H9 (cell line): Measurements from ENCODE around the gene ZNF566. TPM values are rescaled to one million over a fixed set of nuclear protein-coding genes. Genes with fewer than 3 reads are reported as not detected.

Experiments used
- DNase-seq: peaks from one replicate; pipeline ENCODE4 v3.0.0-alpha.2; 2017
- H2AFZ ChIP-seq: one replicate; pipeline ENCODE4 v1.6.1; 2013; ENCODE audit warnings: mild to moderate bottlenecking, low read length, control low read depth, moderate library complexity
- H2AK5ac ChIP-seq: 2 replicates; pipeline ENCODE4 v1.6.1; 2013; ENCODE audit warnings: low read length, control low read depth, mixed read lengths; ENCODE audit not compliant: insufficient read length
- H2BK120ac ChIP-seq: one replicate; pipeline ENCODE4 v1.6.1; 2013; ENCODE audit warnings: low read depth, mild to moderate bottlenecking, low read length, control low read depth, inconsistent platforms; ENCODE audit not compliant: poor library complexity, severe bottlenecking
- H2BK12ac ChIP-seq: 2 replicates; pipeline ENCODE4 v1.6.1; 2013; ENCODE audit warnings: low read length, control low read depth, mixed read lengths, low read depth; ENCODE audit not compliant: insufficient read length
- H2BK15ac ChIP-seq: 2 replicates; pipeline ENCODE4 v1.6.1; 2013; ENCODE audit warnings: low read depth, low read length, control low read depth
- H2BK20ac ChIP-seq: one replicate; pipeline ENCODE4 v1.6.1; 2013; ENCODE audit warnings: low read depth, mild to moderate bottlenecking, low read length, control low read depth, inconsistent platforms; ENCODE audit not compliant: poor library complexity, severe bottlenecking
- H2BK5ac ChIP-seq: 2 replicates; pipeline ENCODE4 v1.6.1; 2013; ENCODE audit warnings: low read length, control low read depth, mixed read lengths; ENCODE audit not compliant: insufficient read length
- H3K14ac ChIP-seq: 2 replicates; pipeline ENCODE4 v1.6.1; 2013; ENCODE audit warnings: low read length, control low read depth; ENCODE audit not compliant: insufficient read depth
- H3K18ac ChIP-seq: 2 replicates; pipeline ENCODE4 v1.6.1; 2013; ENCODE audit warnings: low read depth, mild to moderate bottlenecking, mixed read lengths, low read length, control low read depth; ENCODE audit not compliant: insufficient read length
- H3K23ac ChIP-seq: 2 replicates; pipeline ENCODE4 v1.6.1; 2013; ENCODE audit warnings: low read length, control low read depth, mixed read lengths, low read depth; ENCODE audit not compliant: insufficient read length
- H3K23me2 ChIP-seq: 2 replicates; pipeline ENCODE4 v1.6.1; 2013; ENCODE audit warnings: low read depth, mild to moderate bottlenecking, mixed read lengths, low read length, control low read depth; ENCODE audit not compliant: insufficient read length, poor library complexity, severe bottlenecking
- H3K27ac ChIP-seq: 2 replicates; pipeline ENCODE4 v1.5.1; 2013; ENCODE audit warnings: low read length, control low read depth, mixed read lengths, low read depth; ENCODE audit not compliant: insufficient read length
- H3K27me3 ChIP-seq: 2 replicates; pipeline ENCODE4 v1.6.1; 2013; ENCODE audit warnings: low read length, control low read depth, inconsistent platforms; ENCODE audit not compliant: insufficient read depth
- H3K4ac ChIP-seq: 2 replicates; pipeline ENCODE4 v1.6.1; 2013; ENCODE audit warnings: low read depth, mild to moderate bottlenecking, control low read depth, inconsistent platforms, low read length, moderate library complexity
- H3K4me1 ChIP-seq: 2 replicates; pipeline ENCODE4 v1.6.1; 2013; ENCODE audit warnings: low read length, control low read depth, inconsistent platforms; ENCODE audit not compliant: insufficient read depth
- H3K4me2 ChIP-seq: 2 replicates; pipeline ENCODE4 v1.6.1; 2013; ENCODE audit warnings: low read length, control low read depth, mixed read lengths; ENCODE audit not compliant: insufficient read length, insufficient read depth
- H3K56ac ChIP-seq: 2 replicates; pipeline ENCODE4 v1.6.1; 2013; ENCODE audit warnings: low read depth, mild to moderate bottlenecking, mixed read lengths, low read length, control low read depth; ENCODE audit not compliant: insufficient read length
- H3K79me1 ChIP-seq: 2 replicates; pipeline ENCODE4 v1.6.1; 2013; ENCODE audit warnings: low read depth, mild to moderate bottlenecking, moderate library complexity, low read length, control low read depth, inconsistent platforms; ENCODE audit not compliant: insufficient read depth, poor library complexity, severe bottlenecking
- H3K79me2 ChIP-seq: 2 replicates; pipeline ENCODE4 v1.6.1; 2013; ENCODE audit warnings: low read length, control low read depth, inconsistent platforms; ENCODE audit not compliant: insufficient read depth
- H3K9ac ChIP-seq: 2 replicates; pipeline ENCODE4 v1.6.1; 2013; ENCODE audit warnings: low read length, control low read depth, mixed read lengths; ENCODE audit not compliant: insufficient read length; ENCODE audit errors: extremely low read depth
- H3K9me3 ChIP-seq: one replicate; pipeline ENCODE4 v1.6.1; 2013; ENCODE audit warnings: low read depth, low read length, inconsistent platforms; ENCODE audit not compliant: control insufficient read depth
- H3T11ph ChIP-seq: one replicate; pipeline ENCODE4 v1.6.1; 2013; ENCODE audit warnings: mild to moderate bottlenecking, low read length, control low read depth, inconsistent platforms
- H4K20me1 ChIP-seq: one replicate; pipeline ENCODE4 v1.6.1; 2013; ENCODE audit not compliant: control insufficient read depth, insufficient read length, insufficient read depth
- H4K5ac ChIP-seq: 2 replicates; pipeline ENCODE4 v1.6.1; 2013; ENCODE audit warnings: low read depth, mild to moderate bottlenecking, mixed read lengths, low read length, control low read depth; ENCODE audit not compliant: insufficient read length
- H4K8ac ChIP-seq: replicated peaks from 2 replicates; pipeline ENCODE4 v1.6.1; 2013; ENCODE audit warnings: low read length, control low read depth, mixed read lengths, low read depth; ENCODE audit not compliant: insufficient read length
- H4K91ac ChIP-seq: 2 replicates; pipeline ENCODE4 v1.6.1; 2013; ENCODE audit warnings: low read depth, mild to moderate bottlenecking, moderate library complexity, mixed read lengths, low read length, control low read depth; ENCODE audit not compliant: insufficient read length
- H3K27ac Mint-ChIP-seq, 3 experiments: 2 replicates in 2 of 3; 3 replicates in 1 of 3; pipeline ENCODE4 v1.8.0; 2020 to 2021; ENCODE audit warnings: mixed read lengths in 3 of 3, mild to moderate bottlenecking in 1 of 3, moderate library complexity in 1 of 3
- H3K27me3 Mint-ChIP-seq: 2 replicates; pipeline ENCODE4 v1.8.0; 2021; ENCODE audit warnings: low read depth, mild to moderate bottlenecking, moderate library complexity, mixed read lengths
- H3K36me3 Mint-ChIP-seq, 3 experiments: 2 replicates in 2 of 3; 3 replicates in 1 of 3; pipeline ENCODE4 v1.8.0; 2020 to 2021; ENCODE audit warnings: low read depth in 3 of 3, mixed read lengths in 3 of 3; ENCODE audit not compliant: insufficient read depth in 1 of 3
- H3K4me1 Mint-ChIP-seq, 2 experiments: 2 replicates each; pipeline ENCODE4 v1.8.0; 2020; ENCODE audit warnings: mixed read lengths in 2 of 2
- H3K4me3 Mint-ChIP-seq, 2 experiments: 2 replicates in 1 of 2; 3 replicates in 1 of 2; pipeline ENCODE4 v1.8.0; 2020 to 2021; ENCODE audit warnings: mild to moderate bottlenecking in 2 of 2, mixed read lengths in 2 of 2, moderate library complexity in 1 of 2
- H3K9me3 Mint-ChIP-seq, 2 experiments: 2 replicates in 1 of 2; 3 replicates in 1 of 2; pipeline ENCODE4 v1.8.0; 2020; ENCODE audit warnings: mild to moderate bottlenecking in 2 of 2, mixed read lengths in 2 of 2, moderate library complexity in 1 of 2
- CTCF ChIP-seq: fragments of 200-600 bp; sonication (generic); conservative IDR thresholded peaks from 3 replicates; pipeline ENCODE4 v1.8.0; 2021; ENCODE audit warnings: antibody characterized with exemption, mild to moderate bottlenecking
- WGBS: extraction: QIAGEN DNeasy Blood & Tissue Kit; methylation state at CpG from one replicate; pipeline ENCODE4 v1.1.7; 2013; ENCODE audit warnings: missing lambda C conversion rate, low lambda C conversion rate, mixed read lengths; ENCODE audit not compliant: insufficient read length; ENCODE audit errors: extremely low coverage; 5-methylcytosine and 5-hydroxymethylcytosine counted together
- total RNA-seq: library from RNA; stranded (reverse); gene quantifications from 2 replicates; pipeline ENCODE4 v1.2.1, GENCODE V29; 2021

The ZNF566 gene
- total RNA-seq, 1 experiment from 2014 or later = 18.0 TPM

GRCh38 chr19:36460046-36460445 is 29.3 kb downstream of the ZNF566 start:
- H3K23me2 ChIP-seq = no peaks in the 10 kb centered on the region
- no peak overlapping the region for H3K4me2 ChIP-seq
- H4K8ac ChIP-seq = no peak overlapping the region
- no peak overlapping the region for H2AK5ac ChIP-seq
- no peak overlapping the region for H3K23ac ChIP-seq
- H4K20me1 ChIP-seq = no peaks in the 10 kb centered on the region
- no peak overlapping the region for H3K4ac ChIP-seq
- H3K79me2 ChIP-seq = no peaks in the 10 kb centered on the region
- H2AFZ ChIP-seq = no peak overlapping the region
- H3K4me1 ChIP-seq = no peaks in the 10 kb centered on the region
- no peak overlapping the region for H3K56ac ChIP-seq
- Mint-ChIP-seq H3K27ac (no peak overlapping the region), H3K9me3 (peaks cover 10 to 30% of the 10 kb centered on the region in 2 experiments), H3K4me3 (no peak overlapping the region), H3K36me3 (peaks cover 31 to 43% (median 41%) of the 10 kb centered on the region in 3 experiments), H3K4me1 (no peaks in the 10 kb centered on the region), H3K27me3 (no peaks in the 10 kb centered on the region)
- H2BK120ac ChIP-seq = no peak overlapping the region
- H3K9ac ChIP-seq = no peak overlapping the region
- H3K14ac ChIP-seq = no peak overlapping the region
- H3K79me1 ChIP-seq = no peaks in the 10 kb centered on the region
- H2BK20ac ChIP-seq = no peak overlapping the region
- no peak overlapping the region for H3K27ac ChIP-seq
- no peak overlapping the region for H4K5ac ChIP-seq
- H3K9me3 ChIP-seq = no peaks in the 10 kb centered on the region
- DNase-seq = no peak
- no peak overlapping the region for H2BK12ac ChIP-seq
- TF ChIP-seq CTCF = no peak
- H4K91ac ChIP-seq = no peak overlapping the region
- no peak overlapping the region for H3K18ac ChIP-seq
- no peaks in the 10 kb centered on the region for H3K27me3 ChIP-seq
- no peak overlapping the region for H3T11ph ChIP-seq
- WGBS = no CpG with 5 or more reads among the region's 1 CpG
- no peak overlapping the region for H2BK15ac ChIP-seq
- no peak overlapping the region for H2BK5ac ChIP-seq
